ENCODE measurements around the gene SETBP1. TPM values are rescaled to one million over a fixed set of nuclear protein-coding genes. Genes with fewer than 3 reads are reported as not detected.

Gene SETBP1
- total RNA-seq, 1 experiment from 2014 or later: 0.05 TPM

- H3K79me2 ChIP-seq (ENCODE audit: insufficient read depth, low read length): no peaks in the 10 kb centered on the region
- CTCF ChIA-PET: no interaction called here
- peaks cover 10 to 25% of the 10 kb centered on the region in 2 experiments; a peak in 2 of 4 replicates for H3K9me3 ChIP-seq (ENCODE audit: control insufficient read depth in 1 of 2, insufficient read depth in 1 of 2, low read depth in 1 of 2, low read length in 2 of 2)
- no peaks in the 10 kb centered on the region for H3K4me1 ChIP-seq (ENCODE audit: control insufficient read depth in 1 of 2, insufficient read depth in 2 of 2, low read length in 2 of 2)
- no peak overlapping the region for H2AFZ ChIP-seq (ENCODE audit: low read depth, low read length, poor library complexity, severe bottlenecking)
- intact Hi-C loops (cut with micrococcal nuclease): no loop called here
- POLR2A ChIA-PET: no interaction called here
- no peaks in the 10 kb centered on the region for H3K9me2 ChIP-seq (ENCODE audit: insufficient read depth)
- TF ChIP-seq POLR2AphosphoS5 (IDR thresholded peaks at IDR 0.05; ENCODE audit: low read depth, low read length) (no peak), CEBPB (IDR thresholded peaks at IDR 0.05; ENCODE audit: low read depth) (no peak), ZBTB33 (IDR thresholded peaks at IDR 0.05; ENCODE audit: extremely low read depth, insufficient replicate concordance, low read length) (no peak)
- H3K36me3 ChIP-seq (ENCODE audit: control insufficient read depth in 1 of 2, insufficient read depth in 2 of 2, low read length in 2 of 2): no peaks in the 10 kb centered on the region
- H4K20me1 ChIP-seq (ENCODE audit: insufficient read depth): no peaks in the 10 kb centered on the region
- no peak overlapping the region for H3K4me3 ChIP-seq (replicated peaks in 1 of 2; ENCODE audit: low read depth in 1 of 2, low read length in 2 of 2)
- no peak overlapping the region for H3K9ac ChIP-seq (ENCODE audit: low read length)
- H3K27ac ChIP-seq (ENCODE audit: low read depth, low read length): no peak overlapping the region
- RAD21 ChIA-PET (ENCODE audit: low non-redundant PET in 1 of 2, low total read pairs in 2 of 2, uncharacterized antibody in 2 of 2, unreplicated experiment in 2 of 2): no interaction called here
- no peak overlapping the region for H3K4me2 ChIP-seq (ENCODE audit: low read length)
- DNase-seq (ENCODE audit: low read depth, low spot score) (no peak), ATAC-seq (no peak)
- BruUV-seq (replicated peaks): no TSS peak
- H3K27me3 ChIP-seq (ENCODE audit: insufficient read depth, low read length): no peaks in the 10 kb centered on the region
Observed at GRCh38 chr18:44682201-44682870, 1.6 kb downstream of the SETBP1 start.

GRCh38 chr18:44682871-44683221 lies 2.2 kb downstream of the SETBP1 start:
- RAD21 ChIA-PET (ENCODE audit: low non-redundant PET in 1 of 2, low total read pairs in 2 of 2, uncharacterized antibody in 2 of 2, unreplicated experiment in 2 of 2): no interaction called here
- POLR2A ChIA-PET: no interaction called here
- TF ChIP-seq ZBTB33 (IDR thresholded peaks at IDR 0.05; ENCODE audit: extremely low read depth, insufficient replicate concordance, low read length) (no peak), EGR1 (IDR thresholded peaks at IDR 0.05; ENCODE audit: low read depth) (no peak), EZH2 (IDR thresholded peaks at IDR 0.05) (no peak), POLR2AphosphoS5 (IDR thresholded peaks at IDR 0.05; ENCODE audit: low read depth, low read length) (no peak), REST (IDR thresholded peaks at IDR 0.05; ENCODE audit: low read depth) (no peak), TCF7L2 (IDR thresholded peaks at IDR 0.05; ENCODE audit: borderline replicate concordance, extremely low read depth, insufficient read depth, insufficient read length) (no peak)

More at GRCh38 chr18:44682871-44683221, 2.2 kb downstream of the SETBP1 start:
- Histone ChIP-seq H3K4me2 (ENCODE audit: low read length) (no peak overlapping the region), H3K9me2 (ENCODE audit: insufficient read depth) (no peaks in the 10 kb centered on the region), H3K4me3 (replicated peaks in 1 of 2; ENCODE audit: low read depth in 1 of 2, low read length in 2 of 2) (no peak overlapping the region), H3K36me3 (ENCODE audit: control insufficient read depth in 1 of 2, insufficient read depth in 2 of 2, low read length in 2 of 2) (no peaks in the 10 kb centered on the region), H3K27ac (ENCODE audit: low read depth, low read length) (no peak overlapping the region), H3K4me1 (ENCODE audit: control insufficient read depth in 1 of 2, insufficient read depth in 2 of 2, low read length in 2 of 2) (no peaks in the 10 kb centered on the region), H3K9me3 (ENCODE audit: control insufficient read depth in 1 of 2, insufficient read depth in 1 of 2, low read depth in 1 of 2, low read length in 2 of 2) (peaks cover 7 to 21% of the 10 kb centered on the region in 2 experiments; a peak in 2 of 4 replicates), H3K79me2 (ENCODE audit: insufficient read depth, low read length) (no peaks in the 10 kb centered on the region), H3K9ac (ENCODE audit: low read length) (no peak overlapping the region), H4K20me1 (ENCODE audit: insufficient read depth) (no peaks in the 10 kb centered on the region), H3K27me3 (ENCODE audit: insufficient read depth, low read length) (no peaks in the 10 kb centered on the region), H2AFZ (ENCODE audit: low read depth, low read length, poor library complexity, severe bottlenecking) (no peak overlapping the region)
- ATAC-seq (no peak), DNase-seq (ENCODE audit: low read depth, low spot score) (no peak)
- CTCF ChIA-PET: no interaction called here
- BruUV-seq (replicated peaks): no TSS peak
- intact Hi-C loops (cut with micrococcal nuclease): no loop called here
